NCI-H1417 treated with DMSO at 0.1 percent for 48 hours (cell line): ENCODE results near the gene MRGPRX1.
"Not testable (repeated sequence)": the region's sequence is repeated elsewhere in the genome, so short reads cannot be mapped to it uniquely, and the experiment has no call there.

Source experiments
- DNase-seq: peaks from one replicate; lab custom pipeline; 2025; lab: John Stamatoyannopoulos, UW

The MRGPRX1 gene

GRCh38 chr11:18939314-18939713, at the start of gene MRGPRX1:
TSS of gene MRGPRX1 (minus strand) at chr11:18939414. CDS start at chr11:18934784, 4,630 bp downstream.
- no peak for DNase-seq

GRCh38 chr11:18987454-18988231, 48.4 kb upstream of the MRGPRX1 start:
- no peak for DNase-seq

- no peak for DNase-seq
These were observed 47.5 kb upstream of the MRGPRX1 start for GRCh38 chr11:18986744-18987143.

- no peak for DNase-seq
These were observed 42.7 kb upstream of the MRGPRX1 start for GRCh38 chr11:18981897-18982296.

- no peak for DNase-seq
These were observed 35.0 kb upstream of the MRGPRX1 start for GRCh38 chr11:18974192-18974591.

- no peak for DNase-seq
These were observed 33.1 kb upstream of the MRGPRX1 start for GRCh38 chr11:18972336-18972735.

- no peak for DNase-seq
These were observed 30.5 kb upstream of the MRGPRX1 start for GRCh38 chr11:18969720-18970119.

GRCh38 chr11:18958221-18958910, 19.2 kb upstream of the MRGPRX1 start:
- no peak for DNase-seq

- DNase-seq, result no peak
These were observed 17.4 kb upstream of the MRGPRX1 start for GRCh38 chr11:18956630-18957029.

GRCh38 chr11:18936002-18936673, 3.1 kb downstream of the MRGPRX1 start:
- DNase-seq, result no peak

GRCh38 chr11:18934195-18934814, 4.9 kb downstream of the MRGPRX1 start:
- DNase-seq, result no peak

GRCh38 chr11:18927550-18928322, 11.5 kb downstream of the MRGPRX1 start:
- no peak for DNase-seq

- DNase-seq, result not testable (repeated sequence)
These were observed 13.8 kb downstream of the MRGPRX1 start for GRCh38 chr11:18925426-18925825.

GRCh38 chr11:18912883-18913282, 26.3 kb downstream of the MRGPRX1 start:
- DNase-seq, result no peak

- DNase-seq, result no peak
These were observed 31.8 kb downstream of the MRGPRX1 start for GRCh38 chr11:18907391-18907790.

GRCh38 chr11:18900637-18901036, 38.6 kb downstream of the MRGPRX1 start:
- DNase-seq, result not testable (repeated sequence)

GRCh38 chr11:18900151-18900611, 39.0 kb downstream of the MRGPRX1 start:
- not testable (repeated sequence) for DNase-seq

GRCh38 chr11:18891712-18892111, 47.5 kb downstream of the MRGPRX1 start:
- not testable (repeated sequence) for DNase-seq

- DNase-seq, result no peak
These were observed 48.6 kb downstream of the MRGPRX1 start for GRCh38 chr11:18890615-18891014.
